ENCODE data around the gene CRAT.

GRCh38 chr9:129094387-129095169, 16.0 kb downstream of the CRAT start:
- no peak for TF ChIP-seq CTCF (IDR thresholded peaks at IDR 0.05)
- no peak for TF ChIP-seq POLR2A (IDR thresholded peaks at IDR 0.05)
